Measurements from ENCODE around the gene CYP4A11. TPM values are rescaled to one million over a fixed set of nuclear protein-coding genes. Genes with fewer than 3 reads are reported as not detected.
A peak's percentile ranks its signal among the peaks of the same experiment; 100 is the strongest.
"Not testable (repeated sequence)": the region's sequence is repeated elsewhere in the genome, so short reads cannot be mapped to it uniquely, and the experiment has no call there.

Gene CYP4A11
- polyA plus RNA-seq, 1 of the 3 experiments (the other 2 are of a cell fraction): not detected

DNA sequence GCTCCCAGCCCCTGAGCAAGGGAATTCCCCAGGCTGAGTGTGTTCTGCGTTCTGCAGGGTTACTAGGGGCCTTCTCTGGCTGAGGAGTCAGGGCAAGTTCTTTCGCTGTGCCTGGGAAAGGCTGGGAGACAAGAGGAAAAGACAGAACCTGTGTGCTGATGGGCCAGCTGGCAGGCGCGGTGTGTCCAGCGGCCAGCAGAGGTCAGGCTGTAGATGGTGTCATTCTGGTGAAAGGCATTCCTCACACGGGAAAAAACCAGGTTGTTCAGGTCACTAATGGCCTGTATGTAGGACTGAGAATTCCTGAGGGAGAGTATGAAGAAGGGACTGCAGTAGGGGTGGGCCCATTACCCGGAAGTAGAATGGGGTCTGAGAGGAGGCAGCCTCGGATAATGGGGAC is 6.4 kb downstream of the CYP4A11 start:
- H3K4me1 ChIP-seq (ENCODE audit: control insufficient read depth in 1 of 2, insufficient read depth in 2 of 2, low read depth in 1 of 2, low read length in 1 of 2); H3K4me2 ChIP-seq; H3K4me3 ChIP-seq (ENCODE audit: low read depth in 2 of 2, low read length in 1 of 2); H3K36me3 ChIP-seq (replicated peaks in 1 of 2; ENCODE audit: control insufficient read depth in 1 of 2, insufficient read depth in 2 of 2, low read length in 1 of 2); H3K9ac ChIP-seq; H3K27ac ChIP-seq (ENCODE audit: low read depth in 2 of 2, low read length in 1 of 2); H3F3A ChIP-seq (replicated peaks; ENCODE audit: insufficient read depth); H3K79me2 ChIP-seq (ENCODE audit: insufficient read depth); H3K9me2 ChIP-seq; H4K20me1 ChIP-seq (ENCODE audit: insufficient read depth); H3K9me3 ChIP-seq; CTCF ChIA-PET; H3K27me3 ChIP-seq (ENCODE audit: insufficient read depth); POLR2A ChIA-PET; H2AFZ ChIP-seq (ENCODE audit: low read depth): not testable (repeated sequence)
- 0% methylated on average over 7 of the region's 8 CpGs for WGBS (ENCODE audit: low lambda C conversion rate)
- TF ChIP-seq, protein P1, sequence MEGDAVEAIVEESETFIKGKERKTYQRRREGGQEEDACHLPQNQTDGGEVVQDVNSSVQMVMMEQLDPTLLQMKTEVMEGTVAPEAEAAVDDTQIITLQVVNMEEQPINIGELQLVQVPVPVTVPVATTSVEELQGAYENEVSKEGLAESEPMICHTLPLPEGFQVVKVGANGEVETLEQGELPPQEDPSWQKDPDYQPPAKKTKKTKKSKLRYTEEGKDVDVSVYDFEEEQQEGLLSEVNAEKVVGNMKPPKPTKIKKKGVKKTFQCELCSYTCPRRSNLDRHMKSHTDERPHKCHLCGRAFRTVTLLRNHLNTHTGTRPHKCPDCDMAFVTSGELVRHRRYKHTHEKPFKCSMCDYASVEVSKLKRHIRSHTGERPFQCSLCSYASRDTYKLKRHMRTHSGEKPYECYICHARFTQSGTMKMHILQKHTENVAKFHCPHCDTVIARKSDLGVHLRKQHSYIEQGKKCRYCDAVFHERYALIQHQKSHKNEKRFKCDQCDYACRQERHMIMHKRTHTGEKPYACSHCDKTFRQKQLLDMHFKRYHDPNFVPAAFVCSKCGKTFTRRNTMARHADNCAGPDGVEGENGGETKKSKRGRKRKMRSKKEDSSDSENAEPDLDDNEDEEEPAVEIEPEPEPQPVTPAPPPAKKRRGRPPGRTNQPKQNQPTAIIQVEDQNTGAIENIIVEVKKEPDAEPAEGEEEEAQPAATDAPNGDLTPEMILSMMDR (IDR thresholded peaks at IDR 0.05): peak; percentile 55
- TF ChIP-seq RAD21 (IDR thresholded peaks at IDR 0.05; ENCODE audit: low read length): peak; percentile 24; the same call in 1 of the 2 replicates
- peak; percentile 50 for TF ChIP-seq SMC3 (IDR thresholded peaks at IDR 0.05; ENCODE audit: low read depth, low read length)
- DNase-seq: peak; percentile 1

- H3K79me2 ChIP-seq (ENCODE audit: insufficient read depth); H3K4me2 ChIP-seq; H3K9ac ChIP-seq; DNase-seq; H3K9me2 ChIP-seq; H3F3A ChIP-seq (replicated peaks; ENCODE audit: insufficient read depth); H3K4me1 ChIP-seq (ENCODE audit: control insufficient read depth in 1 of 2, insufficient read depth in 2 of 2, low read depth in 1 of 2, low read length in 1 of 2); H4K20me1 ChIP-seq (ENCODE audit: insufficient read depth); H3K27me3 ChIP-seq (ENCODE audit: insufficient read depth); H3K36me3 ChIP-seq (replicated peaks in 1 of 2; ENCODE audit: control insufficient read depth in 1 of 2, insufficient read depth in 2 of 2, low read length in 1 of 2); POLR2A ChIA-PET; H3K4me3 ChIP-seq (ENCODE audit: low read depth in 2 of 2, low read length in 1 of 2); H3K9me3 ChIP-seq; H3K27ac ChIP-seq (ENCODE audit: low read depth in 2 of 2, low read length in 1 of 2); CTCF ChIA-PET; H2AFZ ChIP-seq (ENCODE audit: low read depth): not testable (repeated sequence)
- 2% methylated on average over 2 of the region's 2 CpGs for WGBS (ENCODE audit: low lambda C conversion rate)
Measured at GRCh38 chr1:46932020-46932419, 9.3 kb downstream of the CYP4A11 start.

- Histone ChIP-seq H4K20me1 (ENCODE audit: insufficient read depth) (no peaks in the 10 kb centered on the region), H3F3A (replicated peaks; ENCODE audit: insufficient read depth) (no peaks in the 10 kb centered on the region), H3K4me3 (ENCODE audit: low read depth in 2 of 2, low read length in 1 of 2) (no peak overlapping the region), H3K27me3 (ENCODE audit: insufficient read depth) (no peaks in the 10 kb centered on the region; the same call in 1 of the 2 replicates), H3K9me2 (no peaks in the 10 kb centered on the region), H3K9ac (no peak overlapping the region), H3K36me3 (replicated peaks in 1 of 2; ENCODE audit: control insufficient read depth in 1 of 2, insufficient read depth in 2 of 2, low read length in 1 of 2) (no peaks in the 10 kb centered on the region), H3K4me1 (ENCODE audit: control insufficient read depth in 1 of 2, insufficient read depth in 2 of 2, low read depth in 1 of 2, low read length in 1 of 2) (no peaks in the 10 kb centered on the region), H3K79me2 (ENCODE audit: insufficient read depth) (no peaks in the 10 kb centered on the region), H3K9me3 (no peaks in the 10 kb centered on the region), H3K4me2 (no peak overlapping the region), H3K27ac (ENCODE audit: low read depth in 2 of 2, low read length in 1 of 2) (no peak overlapping the region), H2AFZ (ENCODE audit: low read depth) (no peak overlapping the region)
- TF ChIP-seq, protein P2, sequence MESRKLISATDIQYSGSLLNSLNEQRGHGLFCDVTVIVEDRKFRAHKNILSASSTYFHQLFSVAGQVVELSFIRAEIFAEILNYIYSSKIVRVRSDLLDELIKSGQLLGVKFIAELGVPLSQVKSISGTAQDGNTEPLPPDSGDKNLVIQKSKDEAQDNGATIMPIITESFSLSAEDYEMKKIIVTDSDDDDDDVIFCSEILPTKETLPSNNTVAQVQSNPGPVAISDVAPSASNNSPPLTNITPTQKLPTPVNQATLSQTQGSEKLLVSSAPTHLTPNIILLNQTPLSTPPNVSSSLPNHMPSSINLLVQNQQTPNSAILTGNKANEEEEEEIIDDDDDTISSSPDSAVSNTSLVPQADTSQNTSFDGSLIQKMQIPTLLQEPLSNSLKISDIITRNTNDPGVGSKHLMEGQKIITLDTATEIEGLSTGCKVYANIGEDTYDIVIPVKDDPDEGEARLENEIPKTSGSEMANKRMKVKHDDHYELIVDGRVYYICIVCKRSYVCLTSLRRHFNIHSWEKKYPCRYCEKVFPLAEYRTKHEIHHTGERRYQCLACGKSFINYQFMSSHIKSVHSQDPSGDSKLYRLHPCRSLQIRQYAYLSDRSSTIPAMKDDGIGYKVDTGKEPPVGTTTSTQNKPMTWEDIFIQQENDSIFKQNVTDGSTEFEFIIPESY (IDR thresholded peaks at IDR 0.05; ENCODE audit: borderline replicate concordance, low read depth): no peak
- TF ChIP-seq, protein P3, sequence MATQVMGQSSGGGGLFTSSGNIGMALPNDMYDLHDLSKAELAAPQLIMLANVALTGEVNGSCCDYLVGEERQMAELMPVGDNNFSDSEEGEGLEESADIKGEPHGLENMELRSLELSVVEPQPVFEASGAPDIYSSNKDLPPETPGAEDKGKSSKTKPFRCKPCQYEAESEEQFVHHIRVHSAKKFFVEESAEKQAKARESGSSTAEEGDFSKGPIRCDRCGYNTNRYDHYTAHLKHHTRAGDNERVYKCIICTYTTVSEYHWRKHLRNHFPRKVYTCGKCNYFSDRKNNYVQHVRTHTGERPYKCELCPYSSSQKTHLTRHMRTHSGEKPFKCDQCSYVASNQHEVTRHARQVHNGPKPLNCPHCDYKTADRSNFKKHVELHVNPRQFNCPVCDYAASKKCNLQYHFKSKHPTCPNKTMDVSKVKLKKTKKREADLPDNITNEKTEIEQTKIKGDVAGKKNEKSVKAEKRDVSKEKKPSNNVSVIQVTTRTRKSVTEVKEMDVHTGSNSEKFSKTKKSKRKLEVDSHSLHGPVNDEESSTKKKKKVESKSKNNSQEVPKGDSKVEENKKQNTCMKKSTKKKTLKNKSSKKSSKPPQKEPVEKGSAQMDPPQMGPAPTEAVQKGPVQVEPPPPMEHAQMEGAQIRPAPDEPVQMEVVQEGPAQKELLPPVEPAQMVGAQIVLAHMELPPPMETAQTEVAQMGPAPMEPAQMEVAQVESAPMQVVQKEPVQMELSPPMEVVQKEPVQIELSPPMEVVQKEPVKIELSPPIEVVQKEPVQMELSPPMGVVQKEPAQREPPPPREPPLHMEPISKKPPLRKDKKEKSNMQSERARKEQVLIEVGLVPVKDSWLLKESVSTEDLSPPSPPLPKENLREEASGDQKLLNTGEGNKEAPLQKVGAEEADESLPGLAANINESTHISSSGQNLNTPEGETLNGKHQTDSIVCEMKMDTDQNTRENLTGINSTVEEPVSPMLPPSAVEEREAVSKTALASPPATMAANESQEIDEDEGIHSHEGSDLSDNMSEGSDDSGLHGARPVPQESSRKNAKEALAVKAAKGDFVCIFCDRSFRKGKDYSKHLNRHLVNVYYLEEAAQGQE (IDR thresholded peaks at IDR 0.05; ENCODE audit: low read depth, low read length): peak; percentile 71; the same call in 1 of the 2 replicates
- WGBS (ENCODE audit: low lambda C conversion rate): 3% methylated on average over 3 of the region's 3 CpGs
- DNase-seq: no peak
- CTCF ChIA-PET: no interaction called here
- POLR2A ChIA-PET: no interaction called here
Measured at GRCh38 chr1:46931151-46931550, 10.1 kb downstream of the CYP4A11 start.
